ENCODE data around the gene PGLYRP2.

The PGLYRP2 gene

DNA sequence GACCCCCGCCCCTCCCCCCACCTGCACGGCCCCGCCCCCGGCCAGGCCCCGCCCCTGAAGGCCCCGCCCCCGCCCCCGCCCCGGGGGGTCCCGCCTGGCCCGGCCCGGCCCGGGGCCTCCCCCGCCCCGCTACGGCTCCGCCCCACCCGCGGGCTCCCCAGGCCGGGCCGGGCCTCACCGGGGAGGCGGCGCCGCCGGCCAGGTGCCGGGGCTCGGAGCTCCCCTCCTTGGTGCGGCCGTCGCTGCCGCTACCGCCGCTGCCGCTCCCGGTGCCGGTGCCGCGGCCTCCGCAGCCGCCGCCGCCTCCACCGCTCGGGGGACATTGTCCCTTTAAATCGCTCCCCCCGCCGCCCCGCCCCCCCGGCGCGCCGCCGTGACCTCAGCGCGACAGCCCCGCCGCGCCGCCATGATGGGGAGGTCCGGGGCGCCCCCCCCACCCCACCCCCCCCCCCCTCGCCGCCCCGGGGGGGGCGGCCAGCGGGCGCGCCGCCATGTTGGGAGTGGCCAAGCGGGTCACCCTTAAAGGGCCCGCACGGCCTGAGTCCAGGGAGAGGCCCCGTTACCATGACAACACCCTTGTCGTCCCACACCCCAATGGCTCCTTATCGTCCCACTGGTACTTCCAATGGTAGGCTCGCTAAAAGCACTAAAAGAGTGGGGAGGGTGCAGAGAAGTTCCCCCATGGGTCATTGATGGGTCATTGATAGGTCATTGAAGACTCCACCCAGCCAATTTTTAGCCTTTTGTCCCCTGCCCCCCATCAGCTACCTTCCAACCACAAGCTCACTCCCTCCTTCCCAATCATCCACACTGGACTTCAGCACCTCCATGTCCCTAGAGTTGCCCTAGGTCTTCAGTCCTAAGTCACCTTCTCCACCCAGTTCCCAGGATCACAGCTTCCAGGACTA is 29.4 kb downstream of the PGLYRP2 start, which contains the start of gene WIZ:
Gene WIZ (minus strand): TSS at position 337 of the 908 bp plus-strand sequence. CDS start 1,649 bp downstream, outside the sequence.
- peak within 1 kb of the TSS; percentile 12; the same call in 1 of the 2 replicates for H3K27ac ChIP-seq (ENCODE audit: low read length)
- peak within 1 kb of the TSS; percentile 89 for H3K4me2 ChIP-seq (ENCODE audit: low read depth, low read length)
- H2AFZ ChIP-seq (ENCODE audit: low read length): peak within 1 kb of the TSS; percentile 58
- TF ChIP-seq EZH2phosphoT487 (IDR thresholded peaks at IDR 0.05; ENCODE audit: low read length): no peak
- TF ChIP-seq CTCF (IDR thresholded peaks at IDR 0.05; ENCODE audit: low read length): no peak
- no peak for TF ChIP-seq EZH2 (optimal IDR thresholded peaks at IDR 0.05; ENCODE audit: low read depth, low read length)
- H3F3A ChIP-seq (ENCODE audit: insufficient read depth, low read length): peaks cover 23% of the 10 kb centered on the region
- no peaks in the 10 kb centered on the region for H3K9me3 ChIP-seq (replicated peaks; ENCODE audit: insufficient read depth, low read length)
- H4K20me1 ChIP-seq (ENCODE audit: insufficient read depth, low read length): no peaks in the 10 kb centered on the region
- H3K9me2 ChIP-seq (replicated peaks; ENCODE audit: insufficient read depth, low read length): no peaks in the 10 kb centered on the region
- no peaks in the 10 kb centered on the region for H3K27me3 ChIP-seq (replicated peaks; ENCODE audit: insufficient read depth, low read length)
- H3K79me2 ChIP-seq (ENCODE audit: low read length): no peaks in the 10 kb centered on the region
- peak; percentile 61 for DNase-seq
- H3K4me3 ChIP-seq (ENCODE audit: low read length): peak within 1 kb of the TSS; percentile 56; the same call in 1 of the 2 replicates
- H3K36me3 ChIP-seq (replicated peaks; ENCODE audit: insufficient read depth, low read length): no peaks in the 10 kb centered on the region; the same call in 1 of the 2 replicates
- no peaks in the 10 kb centered on the region for H3K4me1 ChIP-seq (ENCODE audit: low read length)
- H3K9ac ChIP-seq (ENCODE audit: low read length): peak within 1 kb of the TSS; percentile 21; the same call in 1 of the 2 replicates

DNA sequence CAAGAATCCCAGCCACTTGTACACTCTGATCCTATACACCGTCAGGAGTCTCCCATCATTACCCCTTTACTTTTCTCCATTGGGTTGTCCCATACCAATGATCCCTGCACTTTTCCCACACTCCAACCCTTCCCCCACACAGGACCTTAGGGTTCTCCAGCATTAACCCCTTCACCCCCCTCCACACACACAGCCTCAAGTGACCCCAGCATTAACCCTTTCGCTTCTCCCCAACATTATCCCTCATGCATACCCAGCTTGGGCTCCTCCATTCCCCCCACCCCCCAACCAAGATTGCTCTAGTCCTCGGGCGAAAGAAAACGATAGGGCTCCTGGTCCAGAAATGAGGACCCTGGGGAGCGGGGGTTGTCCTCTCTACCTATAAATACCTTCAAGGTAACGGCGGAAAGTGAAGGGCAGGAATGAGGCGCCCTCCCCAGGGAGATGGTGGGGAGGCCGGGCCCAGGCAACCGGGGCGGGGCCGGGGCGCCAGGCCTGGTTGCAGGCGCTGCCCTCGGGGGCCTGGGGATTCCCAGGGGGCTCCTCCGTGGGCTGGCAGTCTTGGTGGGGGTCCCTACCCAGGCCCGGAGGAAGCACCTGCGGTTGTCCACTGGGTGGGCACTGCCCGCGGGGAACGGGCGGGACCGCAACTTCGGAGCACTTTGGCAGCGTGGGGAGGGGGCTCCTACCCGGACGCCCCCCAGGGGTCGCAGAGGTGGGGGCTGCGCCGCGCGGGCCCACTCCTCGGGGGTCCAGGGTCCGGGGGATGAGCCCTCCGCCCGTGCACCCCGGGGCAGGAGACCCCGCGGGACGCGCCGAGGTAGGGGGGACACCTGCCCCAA is 30.3 kb downstream of the PGLYRP2 start:
- peak overlapping the region; percentile 21; the same call in 1 of the 2 replicates for H3K9ac ChIP-seq (ENCODE audit: low read length)
- peak overlapping the region; percentile 58 for H2AFZ ChIP-seq (ENCODE audit: low read length)
- no peaks in the 10 kb centered on the region for H3K4me1 ChIP-seq (ENCODE audit: low read length)
- no peaks in the 10 kb centered on the region for H3K36me3 ChIP-seq (replicated peaks; ENCODE audit: insufficient read depth, low read length)
- H3K9me3 ChIP-seq (replicated peaks; ENCODE audit: insufficient read depth, low read length): no peaks in the 10 kb centered on the region
- no peak for TF ChIP-seq CTCF (IDR thresholded peaks at IDR 0.05; ENCODE audit: low read length)
- no peak for TF ChIP-seq EZH2phosphoT487 (IDR thresholded peaks at IDR 0.05; ENCODE audit: low read length)
- no peak for TF ChIP-seq EZH2 (optimal IDR thresholded peaks at IDR 0.05; ENCODE audit: low read depth, low read length)
- DNase-seq: no peak
- no peaks in the 10 kb centered on the region for H3K79me2 ChIP-seq (ENCODE audit: low read length)
- no peaks in the 10 kb centered on the region for H4K20me1 ChIP-seq (ENCODE audit: insufficient read depth, low read length)
- H3K4me2 ChIP-seq (ENCODE audit: low read depth, low read length): peak overlapping the region; percentile 89
- no peaks in the 10 kb centered on the region for H3K9me2 ChIP-seq (replicated peaks; ENCODE audit: insufficient read depth, low read length)
- no peak overlapping the region for H3K27ac ChIP-seq (ENCODE audit: low read length)
- peaks cover 23% of the 10 kb centered on the region for H3F3A ChIP-seq (ENCODE audit: insufficient read depth, low read length)
- H3K27me3 ChIP-seq (replicated peaks; ENCODE audit: insufficient read depth, low read length): no peaks in the 10 kb centered on the region
- peak overlapping the region; percentile 56; the same call in 1 of the 2 replicates for H3K4me3 ChIP-seq (ENCODE audit: low read length)

GRCh38 chr19:15448044-15448777 is 31.1 kb downstream of the PGLYRP2 start:
- H3K27me3 ChIP-seq (replicated peaks; ENCODE audit: insufficient read depth, low read length): no peaks in the 10 kb centered on the region
- H3F3A ChIP-seq (ENCODE audit: insufficient read depth, low read length): peaks cover 23% of the 10 kb centered on the region
- H3K9me3 ChIP-seq (replicated peaks; ENCODE audit: insufficient read depth, low read length): no peaks in the 10 kb centered on the region
- no peak overlapping the region for H3K9ac ChIP-seq (ENCODE audit: low read length)
- no peak overlapping the region for H3K4me3 ChIP-seq (ENCODE audit: low read length)
- H4K20me1 ChIP-seq (ENCODE audit: insufficient read depth, low read length): no peaks in the 10 kb centered on the region
- H3K27ac ChIP-seq (ENCODE audit: low read length): no peak overlapping the region
- H3K9me2 ChIP-seq (replicated peaks; ENCODE audit: insufficient read depth, low read length): no peaks in the 10 kb centered on the region
- no peak for TF ChIP-seq EZH2 (optimal IDR thresholded peaks at IDR 0.05; ENCODE audit: low read depth, low read length)
- no peak for TF ChIP-seq EZH2phosphoT487 (IDR thresholded peaks at IDR 0.05; ENCODE audit: low read length)
- H2AFZ ChIP-seq (ENCODE audit: low read length): no peak overlapping the region
- H3K4me2 ChIP-seq (ENCODE audit: low read depth, low read length): no peak overlapping the region
- DNase-seq: no peak
- H3K79me2 ChIP-seq (ENCODE audit: low read length): no peaks in the 10 kb centered on the region
- H3K36me3 ChIP-seq (replicated peaks; ENCODE audit: insufficient read depth, low read length): no peaks in the 10 kb centered on the region
- no peaks in the 10 kb centered on the region for H3K4me1 ChIP-seq (ENCODE audit: low read length)

Data from MM.1S (cell line).